ENCODE data around the gene CLTCL1. TPM values are rescaled to one million over a fixed set of nuclear protein-coding genes. Genes with fewer than 3 reads are reported as not detected.

The CLTCL1 gene
- total and polyA plus RNA-seq, 9 of the 15 experiments (the other 6 are each of a cell fraction or from before 2014, with no cell fraction given): 1.1 to 11.7 (median 5.0) TPM

GRCh38 chr22:19258371-19258770 lies 33.1 kb downstream of the CLTCL1 start (continued):
- TF ChIP-seq JUN (IDR thresholded peaks at IDR 0.05; ENCODE audit: borderline replicate concordance, low read depth, low read length) (no peak), JUN (CRISPR knock-in tag; IDR thresholded peaks at IDR 0.05; ENCODE audit: borderline replicate concordance) (no peak), MTA1 (IDR thresholded peaks at IDR 0.05; ENCODE audit: borderline replicate concordance) (no peak), HNRNPLL (IDR thresholded peaks at IDR 0.05; ENCODE audit: low read depth, low read length, poor library complexity, severe bottlenecking) (no peak), ERF (CRISPR knock-in tag; IDR thresholded peaks at IDR 0.05) (no peak), POLR2H (tag; IDR thresholded peaks at IDR 0.05; ENCODE audit: low read depth) (no peak), NFXL1 (CRISPR knock-in tag; IDR thresholded peaks at IDR 0.05) (no peak), ZBTB1 (CRISPR knock-in tag; IDR thresholded peaks at IDR 0.05; ENCODE audit: borderline replicate concordance, low read depth) (no peak), NELFE (IDR thresholded peaks at IDR 0.05; ENCODE audit: insufficient read depth, insufficient read length) (no peak), SMARCA4 (IDR thresholded peaks at IDR 0.05) (no peak), ZNF644 (tag; IDR thresholded peaks at IDR 0.05; ENCODE audit: low read depth) (no peak), ZNF592 (IDR thresholded peaks at IDR 0.05) (no peak), ZNF695 (CRISPR knock-in tag; IDR thresholded peaks at IDR 0.05) (no peak), ZNF717 (CRISPR knock-in tag; IDR thresholded peaks at IDR 0.05) (no peak), CREB1 (IDR thresholded peaks at IDR 0.05) (no peak), CREB1 (CRISPR knock-in tag; IDR thresholded peaks at IDR 0.05) (no peak), ZNF140 (CRISPR knock-in tag; IDR thresholded peaks at IDR 0.05) (no peak), RBM34 (IDR thresholded peaks at IDR 0.05; ENCODE audit: borderline replicate concordance, insufficient read depth, low read length) (no peak), SAFB (IDR thresholded peaks at IDR 0.05; ENCODE audit: borderline replicate concordance, low read depth, low read length) (no peak), USF2 (CRISPR knock-in tag; IDR thresholded peaks at IDR 0.05) (no peak), ZNF436 (CRISPR knock-in tag; IDR thresholded peaks at IDR 0.05) (no peak), IRF2 (CRISPR knock-in tag; IDR thresholded peaks at IDR 0.05) (peak; percentile 79; the same call in 1 of the 2 replicates), HLTF (IDR thresholded peaks at IDR 0.05) (no peak), RNF2 (IDR thresholded peaks at IDR 0.05) (no peak), MCM7 (IDR thresholded peaks at IDR 0.05) (no peak), TCF15 (CRISPR knock-in tag; IDR thresholded peaks at IDR 0.05) (no peak)
- TF ChIP-seq, protein P1, sequence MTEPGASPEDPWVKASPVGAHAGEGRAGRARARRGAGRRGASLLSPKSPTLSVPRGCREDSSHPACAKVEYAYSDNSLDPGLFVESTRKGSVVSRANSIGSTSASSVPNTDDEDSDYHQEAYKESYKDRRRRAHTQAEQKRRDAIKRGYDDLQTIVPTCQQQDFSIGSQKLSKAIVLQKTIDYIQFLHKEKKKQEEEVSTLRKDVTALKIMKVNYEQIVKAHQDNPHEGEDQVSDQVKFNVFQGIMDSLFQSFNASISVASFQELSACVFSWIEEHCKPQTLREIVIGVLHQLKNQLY (CRISPR knock-in tag; conservative IDR thresholded peaks at IDR 0.05): no peak
